Measurements from ENCODE around the gene TNFRSF12A. TPM values are rescaled to one million over a fixed set of nuclear protein-coding genes. Genes with fewer than 3 reads are reported as not detected.

The TNFRSF12A gene
- total and polyA plus RNA-seq, 2 of the 8 experiments (the other 6 are each of a cell fraction or from before 2014, with no cell fraction given), result 81.0 to 82.5 TPM

- TF ChIP-seq RBBP5 (IDR thresholded peaks at IDR 0.05; ENCODE audit: borderline replicate concordance, low read depth, low read length) (no peak), SIX5 (IDR thresholded peaks at IDR 0.05; ENCODE audit: low read depth, low read length) (no peak), RXRA (IDR thresholded peaks at IDR 0.05; ENCODE audit: insufficient read depth, low read depth, low read length) (no peak), GABPA (IDR thresholded peaks at IDR 0.05; ENCODE audit: borderline replicate concordance, insufficient read depth, low read length) (no peak), YY1 (IDR thresholded peaks at IDR 0.05; ENCODE audit: low read depth, low read length) (no peak)
Observed at GRCh38 chr16:3065069-3065741, 45.0 kb downstream of the TNFRSF12A start, which contains the start of gene IL32 (continued).
